Suppressor macrophage treated with lipopolysaccharide for 4 hours (primary cell): Measurements from ENCODE around the gene MRPL21.

ENCODE experiments used
- DNase-seq: peaks from one replicate; pipeline ENCODE4 v3.0.0-alpha.2; 2020

MRPL21 gene

GRCh38 chr11:68903288-68904247 lies at the start of gene MRPL21, which contains the start of gene IGHMBP2:
Gene MRPL21 (minus strand): TSS chr11:68903832. CDS start chr11:68903810, 22 bp downstream.
Gene IGHMBP2 (plus strand): TSS chr11:68903891. CDS start chr11:68903953, 62 bp downstream.
- peak; percentile 93 for DNase-seq

GRCh38 chr11:68950762-68951161 lies 47.1 kb upstream of the MRPL21 start:
- no peak for DNase-seq

- DNase-seq = no peak
These were observed 46.6 kb upstream of the MRPL21 start for GRCh38 chr11:68950270-68950669.

GRCh38 chr11:68948935-68949334 lies 45.3 kb upstream of the MRPL21 start:
- DNase-seq = no peak

- DNase-seq = no peak
These were observed 44.9 kb upstream of the MRPL21 start for GRCh38 chr11:68948496-68948895.

GRCh38 chr11:68947151-68947550 lies 43.5 kb upstream of the MRPL21 start:
- DNase-seq = no peak

GRCh38 chr11:68946416-68947090 lies 42.9 kb upstream of the MRPL21 start:
- no peak for DNase-seq

- DNase-seq = peak; percentile 73
These were observed 39.2 kb upstream of the MRPL21 start for GRCh38 chr11:68942751-68943271.

GRCh38 chr11:68942095-68942620 lies 38.5 kb upstream of the MRPL21 start:
- no peak for DNase-seq

GRCh38 chr11:68941324-68942094 lies 37.9 kb upstream of the MRPL21 start:
- DNase-seq = no peak

- no peak for DNase-seq
These were observed 37.2 kb upstream of the MRPL21 start for GRCh38 chr11:68940651-68941323.

- no peak for DNase-seq
These were observed 36.2 kb upstream of the MRPL21 start for GRCh38 chr11:68939583-68940555.

GRCh38 chr11:68938816-68939582 lies 35.4 kb upstream of the MRPL21 start:
- no peak for DNase-seq

- DNase-seq = no peak
These were observed 34.5 kb upstream of the MRPL21 start for GRCh38 chr11:68938088-68938487.

- no peak for DNase-seq
These were observed 33.3 kb upstream of the MRPL21 start for GRCh38 chr11:68936676-68937620.

GRCh38 chr11:68936358-68936636 lies 32.7 kb upstream of the MRPL21 start:
- DNase-seq = no peak

GRCh38 chr11:68935516-68936357 lies 32.1 kb upstream of the MRPL21 start:
- no peak for DNase-seq

GRCh38 chr11:68935066-68935465 lies 31.4 kb upstream of the MRPL21 start:
- no peak for DNase-seq
